GM19455 (cell line): Measurements from ENCODE around the gene HMGN1.

Experiments used
- ATAC-seq: cut with Tn5 transposase; IDR thresholded peaks from one replicate; pipeline ENCODE4 v1.9.1; 2021; ENCODE audit not compliant: unreplicated experiment

HMGN1 gene

GRCh38 chr21:39311164-39311563 lies 37.7 kb downstream of the HMGN1 start:
- ATAC-seq = no peak

- no peak for ATAC-seq
Observed at GRCh38 chr21:39307466-39307865, 41.4 kb downstream of the HMGN1 start.

DNA sequence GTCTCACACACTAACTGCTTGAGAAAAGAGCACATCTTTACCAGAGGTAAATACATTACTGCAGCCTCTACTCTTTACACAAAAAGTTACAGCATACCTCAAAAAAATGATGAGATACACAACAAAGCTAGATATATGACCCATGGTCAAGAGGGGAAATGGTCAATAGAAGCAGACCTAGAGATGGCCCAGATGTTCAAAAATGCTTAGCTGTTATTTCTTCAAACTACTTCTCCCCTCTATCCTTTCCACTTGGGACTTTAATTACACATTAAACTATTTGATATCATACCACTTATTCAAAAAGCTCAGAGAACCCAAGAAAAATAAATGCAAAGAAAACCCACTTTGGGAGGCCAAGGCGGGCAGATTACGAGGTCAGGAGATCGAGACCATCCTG lies 48.3 kb downstream of the HMGN1 start:
- no peak for ATAC-seq

- ATAC-seq = no peak
Observed at GRCh38 chr21:39296891-39297290, 52.0 kb downstream of the HMGN1 start.
